GM18858 (cell line): ENCODE measurements around the gene HJURP.

ENCODE experiments used
- ATAC-seq: cut with Tn5 transposase; IDR thresholded peaks from one replicate; pipeline ENCODE4 v1.9.1; 2021; ENCODE audit not compliant: unreplicated experiment

The HJURP gene

GRCh38 chr2:233849607-233850271, 4.6 kb downstream of the HJURP start:
- no peak for ATAC-seq

DNA sequence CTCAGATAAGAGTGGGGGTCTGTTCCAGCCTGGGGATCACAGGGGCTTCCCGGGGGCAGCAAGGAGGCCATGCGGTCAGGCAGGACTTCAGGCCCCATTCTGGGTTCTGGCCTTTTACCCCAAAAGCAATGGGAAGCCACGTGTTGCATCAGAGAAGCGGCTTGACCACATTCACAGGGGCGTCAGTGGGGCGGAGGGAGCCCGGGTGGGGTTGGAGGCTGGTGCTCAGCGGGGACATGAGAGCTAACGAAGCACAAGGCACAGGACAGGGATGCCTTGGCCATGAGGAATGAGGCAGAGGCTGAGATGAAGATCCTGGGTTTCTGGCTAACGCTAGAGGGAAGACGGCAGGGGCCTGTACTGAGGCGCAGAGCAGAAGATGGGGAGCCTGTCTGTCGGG, 6.1 kb downstream of the HJURP start:
- ATAC-seq, result no peak

GRCh38 chr2:233847248-233847898, 7.0 kb downstream of the HJURP start:
- no peak for ATAC-seq

- ATAC-seq, result no peak
Observed at GRCh38 chr2:233846387-233847247, 7.7 kb downstream of the HJURP start.

DNA sequence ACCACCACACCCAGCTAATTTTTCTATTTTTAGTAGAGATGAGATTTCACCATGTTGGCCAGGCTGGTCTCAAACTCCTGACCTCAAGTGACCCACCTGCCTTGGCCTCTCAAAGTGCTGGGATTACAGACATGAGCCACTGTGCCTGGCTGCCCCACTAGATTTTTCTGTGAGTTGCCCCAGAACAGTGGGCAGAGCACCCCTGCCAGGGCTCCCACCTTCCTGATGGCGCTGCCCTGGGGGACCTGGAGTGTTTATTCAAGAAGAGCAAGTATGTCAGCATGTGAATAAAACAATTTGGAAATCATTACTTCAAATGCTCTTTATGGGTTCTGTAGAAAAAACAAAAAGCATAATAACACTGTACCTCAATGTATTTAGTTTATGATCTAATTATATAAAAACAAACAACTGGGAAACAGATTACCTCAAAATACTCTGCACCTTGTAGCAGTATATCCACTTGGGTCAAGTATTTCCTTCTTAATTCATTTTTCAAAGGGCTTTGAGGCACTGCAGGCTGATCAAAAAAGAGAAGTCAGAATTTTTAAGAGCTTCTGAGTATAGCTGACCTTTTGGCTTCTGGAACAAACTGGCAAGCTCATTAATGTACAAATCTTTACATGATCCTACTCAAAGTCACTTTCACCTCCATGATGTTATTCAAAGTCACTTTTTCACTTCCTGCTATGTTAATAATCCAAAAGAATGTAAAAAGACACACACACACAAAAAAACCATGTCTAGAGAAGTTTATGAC, 8.9 kb downstream of the HJURP start:
- no peak for ATAC-seq

- no peak for ATAC-seq
Observed at GRCh38 chr2:233844836-233845235, 9.5 kb downstream of the HJURP start.

- no peak for ATAC-seq
Observed at GRCh38 chr2:233844064-233844807, 10.1 kb downstream of the HJURP start.

DNA sequence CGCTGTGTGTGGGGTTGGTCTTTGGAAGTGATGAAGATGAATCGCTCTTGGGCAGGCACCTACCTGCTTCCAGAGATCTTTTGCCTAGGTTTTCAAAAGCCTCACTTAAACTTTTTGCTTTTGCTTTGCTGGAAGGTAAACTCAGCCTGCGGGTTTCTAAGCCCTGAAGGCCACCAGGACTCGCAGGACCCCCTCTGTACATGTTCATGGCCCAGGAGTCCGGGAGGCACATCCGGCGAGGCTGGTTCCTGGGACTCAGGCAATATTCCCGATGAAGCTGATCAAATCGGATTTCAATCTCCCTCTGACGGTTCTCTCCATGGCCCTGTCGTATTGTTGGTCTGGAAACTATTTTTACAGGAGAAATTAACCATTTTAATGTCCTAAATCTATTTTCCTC, 13.2 kb downstream of the HJURP start:
- ATAC-seq, result no peak

DNA sequence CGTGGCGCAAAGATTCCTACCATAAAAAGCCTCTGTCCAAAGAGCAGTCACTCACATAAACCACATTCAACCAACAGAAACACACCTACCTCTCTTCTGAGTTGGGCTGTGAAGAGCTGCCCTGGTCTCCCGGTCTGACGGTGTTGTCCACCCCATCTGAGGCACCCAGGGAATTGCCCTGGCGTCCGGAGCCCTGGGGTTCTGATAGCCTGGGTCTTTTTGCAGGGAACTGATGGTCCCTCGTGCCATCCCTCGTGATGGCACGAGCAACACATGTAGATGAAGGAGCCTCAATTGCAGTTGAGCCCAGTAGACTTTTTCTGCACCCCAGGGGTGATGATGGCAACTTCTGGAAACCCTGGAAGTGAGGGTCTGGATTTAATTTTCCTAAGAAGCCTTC, 13.8 kb downstream of the HJURP start:
- ATAC-seq, result no peak

GRCh38 chr2:233839447-233839820, 14.9 kb downstream of the HJURP start:
- ATAC-seq, result no peak

DNA sequence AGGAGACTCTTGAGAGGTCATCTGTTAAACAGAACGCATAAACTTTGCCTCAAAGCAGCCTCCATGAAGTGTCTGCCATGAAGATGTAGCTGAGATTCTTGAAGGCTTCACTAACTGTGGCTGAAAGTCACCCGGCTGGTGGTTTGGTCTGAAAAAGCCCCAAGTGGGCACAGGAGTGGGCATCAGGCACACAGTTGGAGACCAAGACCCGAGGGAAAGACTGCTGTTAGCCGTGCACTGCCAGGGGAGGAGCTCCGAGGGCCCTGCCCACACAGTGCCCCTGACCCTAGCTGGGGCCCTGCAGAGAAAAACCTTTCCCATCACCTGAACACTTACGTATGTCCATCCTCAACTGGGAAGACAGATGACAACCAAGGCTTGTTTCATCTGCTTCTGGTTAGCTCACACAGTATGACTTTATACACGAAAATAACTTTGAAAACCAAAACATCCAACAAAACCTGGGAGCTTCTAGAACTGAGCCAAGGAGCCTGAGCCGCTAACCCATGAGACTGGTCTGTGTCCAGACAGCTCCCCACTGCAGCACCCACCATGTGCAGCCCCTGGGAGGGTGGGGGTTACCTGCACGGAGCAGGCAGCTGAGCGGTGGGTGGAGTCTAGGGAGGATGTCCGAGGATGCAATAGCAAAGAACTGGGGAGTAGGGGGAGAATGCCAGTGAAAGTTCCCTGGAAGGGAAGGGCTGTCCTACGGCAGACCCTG, 15.4 kb downstream of the HJURP start:
- ATAC-seq, result no peak

DNA sequence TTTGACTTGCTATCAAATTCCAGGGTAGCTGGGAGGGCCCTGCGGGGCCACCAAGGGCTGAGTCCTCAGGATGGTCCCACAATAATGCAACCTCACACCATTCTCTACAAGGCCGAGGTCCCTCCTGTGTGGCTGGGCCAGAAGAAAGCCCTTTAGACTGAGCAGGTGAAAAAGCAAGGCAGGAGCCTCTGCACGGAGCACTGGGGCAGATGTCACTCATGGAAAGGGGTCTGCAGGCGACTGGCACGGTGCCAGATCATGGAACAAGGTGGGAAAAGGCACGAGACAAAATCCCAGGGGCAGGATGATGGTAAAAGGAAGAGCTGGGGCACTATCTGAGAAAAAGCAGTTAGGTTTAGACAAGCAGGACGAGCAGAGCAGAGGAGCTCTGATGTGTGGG, 16.1 kb downstream of the HJURP start:
- ATAC-seq, result no peak

- ATAC-seq, result no peak
Observed at GRCh38 chr2:233837694-233838229, 16.6 kb downstream of the HJURP start.

GRCh38 chr2:233836359-233836758, 18.0 kb downstream of the HJURP start:
- ATAC-seq, result no peak

DNA sequence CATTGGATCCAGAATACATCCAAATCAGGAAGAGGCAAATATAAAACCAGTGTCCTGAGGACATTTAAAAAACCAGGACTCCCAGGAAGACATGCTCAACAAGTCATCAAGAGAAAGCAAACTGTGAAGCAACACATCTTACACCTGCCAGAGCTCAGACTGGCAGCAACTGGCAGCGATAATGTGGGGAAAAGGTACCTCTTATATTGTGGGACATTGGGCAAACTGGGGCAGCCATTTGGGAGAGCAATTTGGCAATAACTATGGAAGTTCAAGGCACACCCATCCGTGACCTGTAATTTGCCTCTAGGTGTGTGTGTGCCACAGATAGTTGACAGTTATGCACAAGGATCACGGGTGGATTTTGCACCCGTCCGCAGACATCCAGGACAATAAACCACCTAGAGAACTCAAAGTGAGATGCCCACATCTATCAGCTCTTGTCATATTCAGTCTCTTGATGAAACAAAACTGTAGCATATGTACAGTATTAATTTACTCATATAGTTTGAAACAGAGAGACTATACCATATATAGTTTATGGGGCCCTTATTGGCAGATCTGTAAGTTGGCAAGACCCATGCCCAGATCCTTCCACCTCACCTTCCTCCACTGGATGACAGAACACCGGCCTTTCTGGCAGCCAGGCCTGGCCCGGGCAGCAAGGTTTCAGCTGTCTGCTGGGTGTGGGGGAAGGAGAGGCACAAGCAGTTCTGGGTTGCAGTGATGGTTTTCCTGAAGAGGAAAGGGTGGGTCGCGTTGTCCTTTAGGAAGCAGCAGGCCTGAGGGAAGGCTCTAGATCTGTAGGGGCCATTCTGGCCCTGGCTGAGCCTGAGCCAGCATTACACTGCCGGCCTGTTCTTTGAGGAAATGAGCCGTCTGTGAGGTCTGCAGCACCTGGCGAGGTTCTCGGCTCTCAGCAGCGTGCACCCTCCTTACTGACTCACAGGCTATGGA, 18.8 kb downstream of the HJURP start:
- ATAC-seq, result no peak

DNA sequence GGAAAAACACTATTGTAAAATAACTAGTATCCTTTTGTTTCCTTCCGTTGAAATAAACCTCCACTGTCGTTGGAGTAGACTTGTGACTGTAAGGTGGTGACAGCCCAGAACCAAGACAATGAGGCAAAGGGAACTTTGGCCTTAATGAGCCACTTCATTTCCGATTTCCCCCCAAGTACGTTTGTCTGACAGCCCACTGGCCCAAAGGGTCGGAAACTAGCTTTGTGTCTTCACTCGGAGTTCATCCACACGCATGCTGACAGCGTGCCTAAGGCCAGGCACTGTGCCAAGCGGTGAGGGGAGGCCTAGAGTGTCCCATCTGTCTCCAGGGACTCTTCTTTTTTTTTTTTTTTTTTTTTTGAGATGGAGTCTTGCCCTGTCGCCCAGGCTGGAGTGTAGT, 21.0 kb downstream of the HJURP start:
- ATAC-seq, result no peak

DNA sequence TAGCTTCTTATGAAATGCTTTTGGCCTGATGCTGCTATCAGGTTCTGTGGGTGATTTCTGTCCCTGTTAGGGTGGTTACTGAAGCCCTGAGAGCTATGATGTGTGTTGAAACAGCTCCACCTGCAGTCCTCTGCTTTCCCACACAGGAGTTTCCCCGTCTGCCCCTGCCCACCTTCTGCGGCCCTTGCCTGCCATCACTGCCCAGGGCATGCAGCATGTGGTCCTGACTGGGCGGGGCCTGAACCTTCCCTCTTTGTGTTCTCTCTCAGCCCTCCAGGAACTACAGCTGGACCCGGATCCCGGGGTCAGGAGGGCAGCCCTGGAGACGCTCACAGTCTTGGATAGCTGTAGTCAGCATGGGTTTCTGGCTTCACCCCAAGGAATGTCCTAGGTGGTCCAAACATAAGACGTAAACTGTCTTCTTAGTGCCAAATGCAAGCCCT, 21.4 kb downstream of the HJURP start:
- ATAC-seq, result no peak

DNA sequence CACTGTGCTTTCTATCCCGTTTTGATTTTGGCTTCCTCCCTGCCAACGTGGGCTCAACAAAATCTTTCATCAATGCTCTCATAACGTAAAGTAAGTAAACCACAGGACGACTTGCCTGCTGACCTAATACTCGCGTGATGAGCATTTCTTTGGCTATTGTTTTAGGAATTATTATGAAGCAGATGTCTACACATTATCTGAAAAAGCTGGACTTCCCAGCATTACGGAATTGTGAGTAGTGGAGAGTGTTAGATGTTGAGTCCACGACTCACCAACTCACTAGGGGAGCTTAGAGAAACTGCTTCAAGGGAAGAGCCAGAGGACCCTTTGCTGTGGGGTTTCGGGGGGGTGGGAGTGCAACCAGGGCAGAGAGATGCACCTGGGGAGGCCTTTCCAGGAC, 21.9 kb downstream of the HJURP start:
- no peak for ATAC-seq

DNA sequence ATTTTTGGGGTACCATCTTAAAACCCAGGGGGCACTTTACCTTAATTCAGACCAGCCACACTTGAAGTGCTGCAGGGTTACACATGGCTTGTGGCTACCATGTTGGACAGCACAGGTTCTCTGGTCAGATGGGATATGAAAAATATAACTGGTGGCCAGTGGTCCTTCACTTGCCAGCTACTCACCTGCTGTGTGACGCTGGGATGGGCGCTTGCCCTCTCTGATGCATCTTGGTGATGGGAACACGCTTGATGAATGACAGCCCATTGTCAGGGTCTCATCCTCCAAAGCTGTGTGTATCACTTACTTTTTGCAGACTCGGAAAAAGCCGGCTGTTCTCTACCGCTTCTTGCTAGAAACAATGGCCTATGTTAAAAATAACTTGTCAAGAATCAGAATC, 22.5 kb downstream of the HJURP start:
- ATAC-seq, result no peak
